ENCODE measurements around the gene GADD45G.
A peak's percentile ranks its signal among the peaks of the same experiment; 100 is the strongest.

The GADD45G gene

DNA sequence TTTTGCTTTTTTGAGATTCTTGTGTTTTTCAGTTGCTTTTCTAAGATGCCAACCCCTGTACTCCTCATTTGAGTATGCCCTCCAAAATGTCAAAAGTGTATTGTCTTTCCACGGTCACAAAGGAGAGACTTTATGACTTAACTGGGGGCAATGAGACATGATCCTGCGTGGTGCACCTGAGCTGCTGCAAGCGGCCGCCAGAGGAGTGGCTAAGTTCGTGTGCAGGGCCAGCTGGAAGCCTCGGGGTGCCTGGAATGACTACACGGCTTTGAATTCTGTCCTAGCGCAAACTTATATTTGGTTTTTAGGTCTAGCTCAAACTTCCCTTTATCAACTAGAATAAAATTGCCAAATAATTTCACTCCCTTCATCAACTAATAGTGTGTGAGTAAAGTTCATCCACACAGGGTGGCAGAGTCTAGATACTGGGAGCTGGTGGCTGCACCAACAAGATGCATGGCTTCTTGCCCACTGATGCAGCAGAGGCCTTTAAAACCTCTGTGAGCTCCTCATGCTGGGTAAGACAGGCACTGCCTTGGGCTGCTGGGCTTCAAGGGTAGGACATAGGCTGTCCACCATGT is 4.7 kb downstream of the GADD45G start:
- DNase-seq (ENCODE audit: low spot score) = no peak

DNA sequence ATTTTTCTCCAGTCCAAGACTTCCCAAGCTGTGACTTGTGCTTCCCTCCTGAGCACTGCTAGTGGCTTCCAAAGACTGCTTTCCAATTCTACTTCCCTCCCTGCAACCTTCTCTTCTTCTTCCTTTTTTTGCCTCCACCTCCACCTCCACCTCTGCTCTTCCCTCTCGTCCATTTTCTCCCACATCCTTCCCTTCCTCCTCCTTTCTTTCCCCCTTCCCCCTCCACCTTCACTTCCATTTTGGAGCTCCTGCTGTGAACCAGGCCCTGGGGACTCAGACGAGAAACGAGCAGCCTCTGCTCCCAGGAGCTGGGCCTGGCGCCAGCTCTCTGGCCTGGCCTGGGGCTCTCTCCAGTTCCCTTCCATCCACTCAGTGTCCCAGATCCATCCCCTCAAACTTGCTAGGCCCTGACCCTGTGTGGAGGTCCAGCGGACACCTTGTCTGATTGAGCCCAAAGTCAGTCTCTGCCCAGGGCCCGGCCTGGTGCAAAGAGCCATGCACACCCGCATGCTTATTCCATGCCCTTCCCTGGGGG is 5.6 kb downstream of the GADD45G start:
- DNase-seq (ENCODE audit: low spot score) = no peak

DNA sequence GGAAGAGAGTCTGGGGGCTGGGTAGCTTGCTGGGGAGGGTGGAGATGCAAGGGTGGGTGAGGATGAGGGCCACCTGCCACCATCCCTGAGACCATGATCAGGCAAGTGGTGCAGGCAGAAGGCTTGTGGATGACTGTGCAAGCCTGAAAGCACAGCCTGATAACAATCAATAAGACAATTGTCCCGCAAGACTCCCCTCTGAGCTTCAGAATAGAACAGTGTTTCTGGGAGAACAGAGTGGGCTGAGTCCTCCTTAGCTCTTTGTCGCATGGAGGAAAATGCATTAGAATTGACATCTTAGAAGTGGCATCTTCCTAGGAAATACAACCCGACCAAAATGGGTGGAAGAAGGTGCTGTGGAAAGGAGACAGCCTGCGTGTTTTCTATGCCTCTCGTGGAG is 6.6 kb downstream of the GADD45G start:
- no peak for DNase-seq (ENCODE audit: low spot score)

DNA sequence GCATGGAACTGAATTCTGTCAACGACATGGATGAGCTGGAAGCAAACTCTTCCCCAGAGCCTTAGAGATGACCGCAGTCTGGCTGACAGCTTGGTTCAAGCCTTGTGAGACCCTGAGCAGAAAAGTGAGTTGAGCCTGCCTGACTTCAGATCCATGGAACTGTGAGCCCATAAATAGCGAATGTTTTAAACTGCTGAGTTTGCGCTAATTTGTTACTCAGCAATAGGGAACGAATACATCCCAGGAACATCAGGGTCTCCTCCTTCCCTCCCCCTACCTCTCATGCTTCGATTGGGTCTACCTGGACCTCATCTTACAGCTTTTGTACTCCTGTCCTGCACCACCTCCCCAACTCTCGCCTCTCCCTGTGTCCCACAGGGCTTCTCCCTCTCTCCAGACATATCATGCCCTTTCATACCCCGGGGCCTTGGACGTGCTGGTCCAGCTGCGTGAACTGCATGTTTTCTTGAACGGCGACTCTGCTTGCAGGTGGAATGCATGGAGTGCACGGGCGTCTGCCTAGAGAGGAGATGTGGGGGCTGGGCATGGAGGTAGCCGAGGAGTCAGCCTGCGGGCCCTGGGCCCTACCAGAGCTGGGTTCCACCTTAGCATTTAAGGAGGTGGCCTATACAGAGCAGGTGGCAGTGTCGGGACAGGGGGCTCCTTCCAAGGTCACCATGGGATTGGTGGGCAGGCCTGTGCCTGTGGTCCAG is 7.9 kb downstream of the GADD45G start:
- DNase-seq (ENCODE audit: low spot score) = no peak

DNA sequence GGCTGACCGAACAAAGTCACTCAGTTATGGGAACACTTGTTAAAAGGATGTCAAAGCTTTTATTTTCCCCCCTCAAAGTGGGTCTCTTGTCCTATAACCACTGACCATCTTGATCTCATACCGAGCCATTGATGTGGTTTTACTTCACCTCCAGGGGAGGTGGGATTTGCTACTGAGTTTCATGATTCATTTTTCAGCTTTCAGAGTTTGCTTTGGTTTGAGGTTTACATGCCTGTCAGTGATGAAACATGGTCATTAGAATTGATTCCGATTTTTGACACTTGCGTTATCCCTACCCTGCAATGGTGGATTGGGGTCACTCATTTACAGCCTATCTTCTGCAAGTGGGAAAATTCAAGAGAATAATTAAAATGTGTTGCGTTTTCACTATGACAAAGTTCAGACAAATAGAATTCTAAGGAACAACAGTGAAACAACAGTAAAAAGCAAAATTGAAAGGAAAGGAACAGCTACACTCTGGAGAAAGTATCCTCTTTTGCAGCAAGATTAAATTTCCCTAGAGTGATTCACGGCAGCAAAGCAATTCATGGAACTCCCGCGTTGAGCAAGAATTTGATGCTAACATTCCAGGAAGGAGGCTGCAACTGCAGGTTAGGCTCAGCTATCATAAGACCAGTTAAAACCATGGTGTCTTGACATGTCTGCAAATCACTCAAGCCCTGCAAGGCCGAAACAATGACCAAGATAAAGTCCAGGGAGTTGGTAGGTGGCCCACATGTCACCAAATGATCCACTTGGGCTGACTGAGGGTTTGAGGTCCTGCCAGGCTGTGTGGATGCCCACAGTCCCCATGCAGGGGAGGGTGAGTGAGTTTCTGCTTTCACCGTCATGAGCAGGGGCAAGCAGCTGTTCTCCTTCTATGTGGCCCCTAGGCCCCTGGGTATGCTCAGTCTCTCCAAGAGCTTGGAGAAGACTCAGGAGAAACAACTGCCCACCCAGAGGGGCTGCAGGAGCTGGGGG is 9.4 kb downstream of the GADD45G start:
- DNase-seq (ENCODE audit: low spot score) = peak; percentile 37

DNA sequence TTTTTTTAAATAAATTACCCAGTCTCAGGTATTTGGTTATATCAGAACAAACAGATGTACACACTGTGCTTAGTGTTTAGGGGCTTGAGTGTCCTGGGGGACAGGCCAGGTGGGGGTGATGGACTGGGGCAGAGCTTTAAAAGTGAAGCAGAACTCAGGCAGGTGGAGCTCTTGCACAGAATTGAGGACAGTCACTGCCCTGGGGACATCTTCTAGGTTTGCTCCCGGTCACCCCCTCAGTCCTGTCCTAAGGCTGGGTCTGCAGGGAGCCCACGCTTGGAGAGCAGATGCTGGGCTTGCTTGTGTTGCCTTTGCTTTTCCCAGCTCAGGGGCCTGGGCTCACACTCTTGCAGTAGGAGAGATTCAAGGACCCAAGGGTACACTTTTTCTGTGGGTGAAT is 10.8 kb downstream of the GADD45G start:
- DNase-seq (ENCODE audit: low spot score) = no peak

DNA sequence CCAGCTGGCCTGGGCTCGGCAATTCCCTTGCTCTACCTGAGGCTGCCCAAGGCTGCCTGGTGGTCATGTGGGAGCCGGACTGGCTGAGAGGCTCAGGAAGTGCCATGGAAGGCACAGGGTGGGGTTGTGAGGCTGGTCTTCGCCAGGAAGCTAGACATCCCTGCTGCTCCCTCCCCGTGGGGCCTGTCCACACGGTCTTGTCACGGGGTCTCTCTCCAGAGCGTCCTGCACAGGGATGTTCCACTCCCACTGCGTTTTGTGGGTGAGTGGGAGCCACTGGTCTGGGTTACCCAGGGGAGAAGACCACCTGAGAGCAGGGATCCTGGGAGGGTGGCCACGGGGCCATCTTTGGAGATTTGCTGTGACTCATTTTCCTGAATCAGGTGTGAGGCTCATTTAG is 11.6 kb downstream of the GADD45G start:
- no peak for DNase-seq (ENCODE audit: low spot score)

DNA sequence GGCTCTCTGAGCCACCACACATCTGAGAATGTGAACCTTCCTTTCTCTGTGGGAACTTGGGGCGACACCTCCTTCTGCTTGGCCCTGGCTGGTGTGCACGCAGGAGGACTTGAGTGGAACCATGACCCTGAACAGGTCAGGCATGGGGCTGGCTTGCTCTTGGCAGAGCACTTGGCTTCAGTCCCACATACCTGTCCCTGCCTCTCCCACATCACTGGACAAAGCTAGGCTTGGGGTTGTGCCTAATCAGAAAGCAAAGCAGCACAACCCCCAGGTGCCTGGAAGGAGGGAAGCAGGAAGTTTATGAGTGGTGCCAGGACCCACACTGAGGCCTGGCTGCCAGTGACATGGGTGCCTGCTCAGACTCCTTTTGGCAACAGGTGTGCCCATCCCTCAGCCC is 13.2 kb downstream of the GADD45G start:
- no peak for DNase-seq (ENCODE audit: low spot score)

DNA sequence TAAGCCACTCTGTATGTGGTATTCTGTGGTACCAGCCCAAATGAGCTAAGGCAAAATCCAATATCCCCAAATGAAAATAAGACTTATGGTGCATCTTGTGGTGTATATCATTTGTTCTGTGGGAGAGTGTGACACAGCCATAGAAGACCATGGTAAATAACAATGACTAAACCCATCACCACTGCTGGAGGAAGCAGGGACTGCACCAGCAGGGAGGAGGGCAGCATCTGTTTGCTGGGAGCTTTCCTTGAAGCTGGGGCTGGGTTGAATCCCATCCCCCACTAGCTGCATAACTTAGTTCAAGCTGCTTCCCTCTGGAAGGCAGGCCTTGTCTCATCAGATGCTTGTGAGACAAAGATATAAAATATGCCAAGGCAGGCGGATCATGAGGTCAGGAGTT is 14.2 kb downstream of the GADD45G start:
- DNase-seq (ENCODE audit: low spot score) = no peak

DNA sequence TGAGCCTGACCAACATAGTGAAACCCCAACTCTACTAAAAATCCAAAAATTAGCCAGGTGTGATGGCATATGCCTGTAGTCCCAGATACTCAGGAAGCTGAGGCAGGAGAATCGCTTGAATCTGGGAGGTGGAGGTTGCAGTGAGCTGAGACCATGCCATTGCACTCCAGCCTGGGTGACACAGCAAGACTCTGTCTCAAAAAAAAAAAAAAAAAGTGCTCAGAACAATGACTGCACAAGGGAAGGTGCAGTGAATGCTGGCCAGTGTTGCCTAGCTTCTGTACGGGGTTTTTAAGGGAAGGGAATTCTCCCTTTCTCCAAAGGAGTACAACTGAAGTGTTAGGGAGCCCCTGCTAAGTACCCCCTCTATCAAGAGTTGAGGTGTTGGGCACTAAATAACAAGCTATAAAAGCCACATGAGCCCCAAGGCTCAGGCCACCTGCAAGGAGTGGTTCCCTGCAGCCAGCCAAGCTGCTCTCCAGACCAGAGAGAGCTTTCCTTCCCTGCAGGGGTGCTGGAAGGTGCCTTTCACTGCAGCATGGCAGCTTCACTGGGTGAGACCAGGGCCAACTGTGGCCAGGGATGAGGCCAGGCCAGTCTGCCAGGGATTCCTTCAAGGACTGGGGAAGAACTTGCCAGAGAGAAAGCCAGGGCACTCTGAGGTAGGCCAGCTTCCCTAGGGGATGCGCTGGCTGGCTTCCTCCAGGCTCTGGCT is 14.8 kb downstream of the GADD45G start:
- no peak for DNase-seq (ENCODE audit: low spot score)

DNA sequence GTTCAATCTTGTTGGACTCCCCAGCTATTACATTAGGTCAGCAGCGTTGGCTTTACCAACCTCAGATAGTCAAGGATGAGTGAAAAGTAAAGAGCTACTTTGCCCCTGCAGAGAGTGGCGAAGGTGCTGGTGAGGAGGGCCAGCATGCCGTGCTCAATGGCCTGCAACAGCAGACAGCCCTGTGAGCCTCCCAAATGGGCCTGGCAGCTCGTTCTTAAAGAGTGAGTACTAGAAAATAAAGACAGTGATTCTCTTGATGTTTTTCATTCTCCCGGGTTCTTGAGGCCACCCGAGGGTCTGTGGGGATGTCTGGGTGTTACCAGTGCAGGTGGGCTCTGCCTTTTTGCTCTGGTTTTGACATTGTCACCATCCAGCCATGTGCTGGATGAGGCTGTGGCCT is 16.2 kb downstream of the GADD45G start:
- DNase-seq (ENCODE audit: low spot score) = no peak

DNA sequence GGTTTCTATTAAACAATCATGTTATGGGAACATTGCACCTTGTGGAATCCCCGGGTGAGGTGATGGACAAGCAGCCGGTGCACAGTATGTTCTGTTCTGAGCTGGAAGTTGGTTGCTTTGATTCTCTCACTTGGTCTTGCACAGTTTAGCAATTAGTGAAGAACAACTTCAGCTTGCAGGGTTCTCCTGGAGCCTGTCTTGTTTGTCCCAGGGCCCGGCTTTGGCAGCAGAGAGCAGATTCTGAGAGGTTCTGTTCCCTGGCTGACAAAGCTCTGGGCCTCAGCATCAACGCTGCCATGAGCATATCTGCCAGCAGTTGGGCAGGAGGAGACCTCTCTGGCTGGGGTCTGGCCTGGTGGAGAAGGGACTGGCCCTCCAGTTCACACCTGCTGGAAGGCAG is 16.9 kb downstream of the GADD45G start:
- no peak for DNase-seq (ENCODE audit: low spot score)

DNA sequence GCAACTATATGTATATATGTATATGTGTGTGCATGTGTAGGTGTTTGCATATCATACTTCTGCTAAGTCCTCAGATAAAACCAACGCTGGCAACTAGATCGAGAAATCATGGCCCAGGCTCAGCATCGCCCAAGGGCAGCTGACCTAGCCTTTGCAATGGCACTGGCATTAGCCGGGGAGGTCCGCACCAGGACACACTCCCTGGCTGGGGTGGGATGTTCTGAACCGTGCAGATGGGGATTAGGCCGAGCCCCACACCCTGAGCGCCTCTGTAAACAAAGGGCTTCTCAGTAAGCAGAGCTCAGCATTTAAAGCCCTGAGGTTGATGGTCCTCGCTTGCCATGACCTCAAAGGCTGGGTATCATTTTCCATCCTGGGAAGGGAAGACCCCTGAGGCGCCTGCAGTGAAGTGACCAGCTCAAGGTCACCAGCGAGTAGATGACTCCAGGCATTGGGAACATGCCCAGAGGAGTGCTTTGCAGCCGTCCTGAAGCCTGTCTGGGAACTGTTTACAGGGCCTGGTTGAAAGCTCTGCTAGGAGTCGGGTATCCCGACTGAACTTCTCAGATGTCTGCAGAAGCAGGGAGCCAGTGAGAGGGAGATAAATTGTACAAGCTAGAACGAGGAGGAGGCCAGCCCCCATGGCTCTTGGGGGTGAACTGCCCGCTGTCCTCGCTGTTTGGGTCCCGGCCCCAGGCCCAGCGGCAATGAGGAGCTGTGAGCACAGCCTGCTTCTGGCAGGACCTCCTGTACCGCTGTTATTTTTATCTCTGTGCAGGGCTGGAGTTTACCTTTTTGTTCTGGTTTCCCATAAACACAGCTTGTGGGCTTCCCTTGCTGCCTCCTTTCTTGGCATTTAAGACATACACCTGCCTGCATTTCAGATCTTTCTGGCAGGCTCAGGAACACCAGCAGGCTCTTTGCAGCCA is 18.4 kb downstream of the GADD45G start:
- DNase-seq (ENCODE audit: low spot score) = no peak

DNA sequence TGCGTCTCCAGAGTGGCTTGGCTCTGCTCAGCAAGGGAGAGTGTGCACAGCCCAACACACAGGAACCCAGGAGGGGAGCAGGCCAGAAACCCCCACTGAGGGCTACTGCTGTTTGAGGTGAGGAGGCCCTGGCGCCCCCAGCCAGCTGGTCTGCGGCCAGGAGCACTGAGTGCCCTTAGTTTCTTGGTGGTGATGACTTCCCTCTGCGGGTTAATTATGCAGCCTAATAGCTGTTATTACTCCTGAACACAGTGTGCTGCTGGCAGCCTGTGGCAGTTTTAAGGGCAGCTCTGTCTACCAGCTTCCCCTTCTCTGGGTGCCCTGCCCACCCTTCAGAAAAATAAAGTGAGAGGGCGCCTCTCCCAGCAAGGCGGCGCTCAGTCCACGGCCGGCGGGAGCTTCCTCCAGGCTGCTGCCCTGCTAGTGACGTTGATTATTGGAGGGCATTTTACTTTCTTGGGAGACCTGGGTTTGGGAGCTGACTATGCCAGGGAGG is 19.2 kb downstream of the GADD45G start:
- DNase-seq (ENCODE audit: low spot score) = no peak

DNA sequence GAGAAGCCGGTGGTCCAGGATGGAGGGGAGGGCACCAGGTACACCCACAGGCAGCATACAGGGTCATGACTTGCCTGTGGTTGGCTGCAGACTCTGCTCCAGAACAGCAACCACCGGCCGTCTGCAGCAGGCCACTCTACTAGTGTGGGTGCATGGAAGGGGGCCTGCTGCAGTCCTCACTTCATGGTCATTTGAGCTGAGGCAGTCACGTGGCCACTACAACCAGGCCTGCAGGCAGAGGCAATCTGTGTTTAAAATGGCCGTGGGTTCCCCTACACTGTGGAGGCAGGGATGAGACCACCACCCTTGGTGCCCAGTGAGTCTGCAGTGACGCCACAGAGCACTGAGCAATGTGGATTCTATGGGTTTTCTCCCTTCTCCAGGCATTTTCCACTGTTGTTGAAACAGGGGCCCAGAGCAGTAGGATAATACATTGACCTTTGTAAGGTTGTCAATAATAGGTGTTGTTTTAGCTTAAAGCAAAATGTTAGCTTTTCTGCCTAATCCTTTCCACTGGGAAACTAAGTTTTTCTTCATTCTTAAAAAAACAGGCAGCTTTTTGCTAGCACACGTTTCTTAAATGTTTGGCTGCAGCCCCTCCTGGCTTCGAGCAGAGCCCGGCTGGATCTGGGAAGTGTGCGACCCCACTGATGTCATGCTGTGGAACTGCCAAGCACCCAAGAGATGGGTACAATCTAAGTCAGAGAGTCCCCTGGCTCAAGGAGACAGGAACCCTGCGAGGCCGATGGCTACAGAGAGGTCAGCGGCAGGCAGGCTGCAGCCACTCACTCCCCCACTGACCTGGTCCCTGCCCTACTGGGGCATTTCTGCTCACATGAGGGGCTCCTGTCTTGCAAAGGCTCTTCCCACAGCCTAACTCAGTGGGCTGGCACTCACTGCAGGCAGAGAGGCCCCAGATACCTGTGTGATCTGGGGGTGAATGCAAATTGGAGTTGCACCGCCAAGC is 21.2 kb downstream of the GADD45G start:
- DNase-seq (ENCODE audit: low spot score) = no peak

DNA sequence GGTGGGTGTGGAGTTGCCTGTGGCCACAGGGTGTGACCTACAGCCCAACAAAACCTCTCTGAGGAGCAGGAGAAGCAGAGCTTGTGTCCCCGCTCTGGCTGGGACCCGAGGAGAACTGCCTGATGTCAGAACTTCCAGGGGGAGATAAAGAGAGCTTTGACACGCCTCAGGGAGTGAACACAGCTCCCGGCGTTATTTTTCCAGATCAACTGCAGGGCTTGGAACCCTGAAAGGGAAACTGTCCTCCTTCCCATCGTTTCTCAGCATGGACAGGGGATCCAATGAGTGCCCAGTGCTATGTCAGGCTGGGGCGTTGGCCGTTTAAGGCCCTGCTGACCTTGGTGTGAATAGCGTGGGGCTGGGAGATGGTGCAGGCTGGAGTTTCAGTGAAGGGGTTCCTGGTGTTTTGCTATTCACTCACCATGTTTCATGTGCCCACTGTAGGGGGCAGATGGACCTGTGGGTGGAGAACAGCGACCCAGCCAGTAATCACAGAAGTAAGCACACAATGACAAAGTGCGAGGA is 22.0 kb downstream of the GADD45G start:
- no peak for DNase-seq (ENCODE audit: low spot score)

DNA sequence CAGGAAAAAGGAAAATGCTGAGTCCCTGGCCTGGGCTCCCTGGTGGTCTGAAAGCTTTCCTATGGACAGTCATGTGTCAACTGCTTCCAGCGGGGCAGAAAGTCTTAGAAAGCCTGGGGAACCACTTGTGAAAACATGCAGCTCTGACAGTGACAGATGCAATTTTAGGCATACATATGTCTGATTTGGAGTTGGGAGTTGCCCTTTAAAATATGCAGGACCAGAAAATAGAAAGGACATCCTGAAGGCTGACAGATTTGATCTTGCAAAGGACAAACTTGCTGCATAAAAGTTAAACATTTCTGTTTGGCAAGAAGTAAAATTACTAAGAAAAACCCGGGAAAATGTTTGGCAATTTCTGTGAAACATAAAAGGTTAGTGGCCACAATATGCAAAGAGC is 23.8 kb downstream of the GADD45G start:
- DNase-seq (ENCODE audit: low spot score) = no peak

DNA sequence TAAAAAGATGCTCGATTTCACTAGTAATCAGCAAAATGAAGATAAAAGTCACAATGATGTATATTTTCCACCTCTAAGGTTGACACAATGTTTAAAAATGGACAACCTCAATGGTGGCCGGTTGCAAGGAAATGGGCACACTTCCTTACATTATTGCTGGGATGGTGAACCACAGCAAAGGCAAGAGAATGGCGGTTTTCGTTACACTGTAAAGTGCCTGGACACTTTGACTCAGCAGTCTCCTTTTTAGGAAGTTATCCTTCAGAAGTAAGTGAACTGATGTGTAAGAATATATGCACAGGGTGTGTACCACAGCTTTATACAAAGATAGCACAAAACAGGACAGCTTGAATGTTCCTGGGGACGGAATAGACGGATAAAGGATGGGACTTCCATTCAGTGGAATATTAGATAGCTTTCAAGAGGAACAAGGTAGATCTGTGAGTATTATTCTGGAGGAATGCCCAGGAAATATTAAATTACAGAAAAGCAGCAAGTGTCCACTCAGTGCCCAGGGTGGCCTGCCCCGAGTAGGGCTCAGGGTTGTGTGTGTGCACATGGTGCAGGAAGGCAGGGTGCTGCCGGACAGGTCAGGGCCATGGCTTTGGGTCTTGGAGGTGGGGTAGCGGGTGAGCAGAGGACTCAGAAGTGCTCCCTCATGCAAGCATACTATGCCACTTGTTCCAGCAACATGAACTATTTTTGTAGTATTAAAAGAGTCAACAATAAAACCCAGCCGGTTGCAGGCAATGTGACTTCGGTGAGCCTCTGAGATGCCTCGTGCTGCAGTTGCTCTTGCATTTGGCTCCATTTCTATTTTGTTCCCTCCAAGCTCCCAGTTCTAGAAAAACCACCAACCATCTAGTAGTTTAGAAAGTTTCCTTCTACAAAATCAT is 24.5 kb downstream of the GADD45G start:
- peak; percentile 58 for DNase-seq (ENCODE audit: low spot score)
